ENCODE data around the gene CMC2.

CMC2 gene

DNA sequence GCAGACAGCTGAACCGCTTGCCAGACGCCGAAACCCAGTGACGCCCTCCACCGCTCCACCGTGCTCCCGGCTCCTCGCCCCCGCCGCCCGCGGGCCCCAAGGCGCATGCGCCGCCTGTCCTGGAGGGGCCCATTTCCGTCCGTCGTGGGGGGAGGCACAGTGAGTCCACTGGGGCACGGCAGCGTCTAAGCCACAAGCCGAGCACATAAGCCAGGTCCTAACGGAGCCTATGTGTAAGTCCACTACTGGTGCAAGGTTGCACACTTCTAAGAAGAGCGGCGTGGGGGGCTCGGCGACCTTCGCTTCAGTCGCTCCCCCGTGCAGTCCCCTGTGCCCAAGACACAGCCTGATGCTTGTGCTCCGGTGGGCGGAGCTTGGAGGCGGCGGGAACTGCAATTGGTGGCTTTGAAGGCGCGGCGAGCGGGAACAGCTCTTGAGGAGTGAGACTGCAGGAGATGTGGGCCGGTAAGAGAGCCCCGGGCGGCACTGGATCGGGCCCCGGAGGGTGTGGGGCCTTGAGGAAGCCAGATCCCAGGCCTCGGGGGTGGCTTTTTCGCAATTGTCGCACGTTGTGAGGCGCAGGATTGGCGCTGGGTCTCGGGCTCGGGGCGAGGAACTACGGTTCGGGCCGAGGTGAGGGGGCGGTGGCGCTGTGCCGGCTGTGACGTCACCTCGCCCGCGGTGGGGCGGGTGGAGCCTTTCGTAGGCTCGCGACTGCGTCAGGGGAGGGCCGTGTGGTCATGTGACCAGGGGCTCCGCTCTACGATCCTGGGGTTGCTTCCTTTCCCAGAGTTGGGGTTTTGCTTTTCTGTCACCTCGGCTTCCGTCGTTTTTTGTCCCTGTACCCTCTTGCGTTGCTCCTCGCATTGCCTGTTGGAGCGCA lies at the start of gene CMC2, which contains the start of gene CENPN (continued):
- TF ChIP-seq ZNF791 (tag by site-specific recombination; IDR thresholded peaks at IDR 0.05) = no peak
- TF ChIP-seq GLIS1 (tag by site-specific recombination; IDR thresholded peaks at IDR 0.05) = peak; percentile 68
- no peak for TF ChIP-seq ZNF747 (tag by site-specific recombination; IDR thresholded peaks at IDR 0.05)
- TF ChIP-seq ZNF768 (tag by site-specific recombination; IDR thresholded peaks at IDR 0.05) = no peak; the same call in 1 of the 2 replicates
- peak; percentile 73; the same call in 1 of the 2 replicates for TF ChIP-seq ZNF324 (tag by site-specific recombination; IDR thresholded peaks at IDR 0.05)
- no peak for TF ChIP-seq ZNF548 (tag by site-specific recombination; IDR thresholded peaks at IDR 0.05)
- no peak for TF ChIP-seq ZNF677 (tag by site-specific recombination; IDR thresholded peaks at IDR 0.05)
- 0 out of 2 replicates have a peak, but pooled peaks have one; percentile 47 for TF ChIP-seq ZFP69B (tag by site-specific recombination; IDR thresholded peaks at IDR 0.05)
- peak; percentile 88 for TF ChIP-seq SP7 (tag by site-specific recombination; IDR thresholded peaks at IDR 0.05)
- TF ChIP-seq, protein P1, sequence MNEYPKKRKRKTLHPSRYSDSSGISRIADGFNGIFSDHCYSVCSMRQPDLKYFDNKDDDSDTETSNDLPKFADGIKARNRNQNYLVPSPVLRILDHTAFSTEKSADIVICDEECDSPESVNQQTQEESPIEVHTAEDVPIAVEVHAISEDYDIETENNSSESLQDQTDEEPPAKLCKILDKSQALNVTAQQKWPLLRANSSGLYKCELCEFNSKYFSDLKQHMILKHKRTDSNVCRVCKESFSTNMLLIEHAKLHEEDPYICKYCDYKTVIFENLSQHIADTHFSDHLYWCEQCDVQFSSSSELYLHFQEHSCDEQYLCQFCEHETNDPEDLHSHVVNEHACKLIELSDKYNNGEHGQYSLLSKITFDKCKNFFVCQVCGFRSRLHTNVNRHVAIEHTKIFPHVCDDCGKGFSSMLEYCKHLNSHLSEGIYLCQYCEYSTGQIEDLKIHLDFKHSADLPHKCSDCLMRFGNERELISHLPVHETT (tag by site-specific recombination; IDR thresholded peaks at IDR 0.05) = peak; percentile 8
- TF ChIP-seq ZNF621 (tag by site-specific recombination; IDR thresholded peaks at IDR 0.05) = no peak
- peak; percentile 86 for TF ChIP-seq ZNF561 (tag by site-specific recombination; IDR thresholded peaks at IDR 0.05; ENCODE audit: borderline replicate concordance)
- no peak; the same call in 1 of the 2 replicates for TF ChIP-seq ZNF660 (tag by site-specific recombination; IDR thresholded peaks at IDR 0.05)
- peak; percentile 81 for TF ChIP-seq KLF16 (tag by site-specific recombination; IDR thresholded peaks at IDR 0.05)
- no peak; the same call in 1 of the 2 replicates for TF ChIP-seq MZF1 (tag by site-specific recombination; IDR thresholded peaks at IDR 0.05; ENCODE audit: borderline replicate concordance)
- no peak; the same call in 1 of the 2 replicates for TF ChIP-seq ZNF394 (tag by site-specific recombination; IDR thresholded peaks at IDR 0.05; ENCODE audit: borderline replicate concordance)
- TF ChIP-seq ZFP37 (tag by site-specific recombination; IDR thresholded peaks at IDR 0.05) = no peak
- TF ChIP-seq ZNF112 (tag by site-specific recombination; IDR thresholded peaks at IDR 0.05) = no peak
- TF ChIP-seq, protein P2, sequence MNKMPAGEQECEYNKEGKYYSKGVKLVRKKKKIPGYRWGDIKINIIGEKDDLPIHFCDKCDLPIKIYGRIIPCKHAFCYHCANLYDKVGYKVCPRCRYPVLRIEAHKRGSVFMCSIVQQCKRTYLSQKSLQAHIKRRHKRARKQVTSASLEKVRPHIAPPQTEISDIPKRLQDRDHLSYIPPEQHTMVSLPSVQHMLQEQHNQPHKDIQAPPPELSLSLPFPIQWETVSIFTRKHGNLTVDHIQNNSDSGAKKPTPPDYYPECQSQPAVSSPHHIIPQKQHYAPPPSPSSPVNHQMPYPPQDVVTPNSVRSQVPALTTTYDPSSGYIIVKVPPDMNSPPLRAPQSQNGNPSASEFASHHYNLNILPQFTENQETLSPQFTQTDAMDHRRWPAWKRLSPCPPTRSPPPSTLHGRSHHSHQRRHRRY (tag by site-specific recombination; IDR thresholded peaks at IDR 0.05) = no peak
- peak; percentile 68; the same call in 1 of the 2 replicates for TF ChIP-seq ZNF335 (tag by site-specific recombination; conservative IDR thresholded peaks at IDR 0.05)
- no peak for TF ChIP-seq ZNF626 (tag by site-specific recombination; IDR thresholded peaks at IDR 0.05)
- TF ChIP-seq, protein P3, sequence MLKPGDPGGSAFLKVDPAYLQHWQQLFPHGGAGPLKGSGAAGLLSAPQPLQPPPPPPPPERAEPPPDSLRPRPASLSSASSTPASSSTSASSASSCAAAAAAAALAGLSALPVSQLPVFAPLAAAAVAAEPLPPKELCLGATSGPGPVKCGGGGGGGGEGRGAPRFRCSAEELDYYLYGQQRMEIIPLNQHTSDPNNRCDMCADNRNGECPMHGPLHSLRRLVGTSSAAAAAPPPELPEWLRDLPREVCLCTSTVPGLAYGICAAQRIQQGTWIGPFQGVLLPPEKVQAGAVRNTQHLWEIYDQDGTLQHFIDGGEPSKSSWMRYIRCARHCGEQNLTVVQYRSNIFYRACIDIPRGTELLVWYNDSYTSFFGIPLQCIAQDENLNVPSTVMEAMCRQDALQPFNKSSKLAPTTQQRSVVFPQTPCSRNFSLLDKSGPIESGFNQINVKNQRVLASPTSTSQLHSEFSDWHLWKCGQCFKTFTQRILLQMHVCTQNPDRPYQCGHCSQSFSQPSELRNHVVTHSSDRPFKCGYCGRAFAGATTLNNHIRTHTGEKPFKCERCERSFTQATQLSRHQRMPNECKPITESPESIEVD (tag by site-specific recombination; IDR thresholded peaks at IDR 0.05) = no peak
- TF ChIP-seq, protein P4, sequence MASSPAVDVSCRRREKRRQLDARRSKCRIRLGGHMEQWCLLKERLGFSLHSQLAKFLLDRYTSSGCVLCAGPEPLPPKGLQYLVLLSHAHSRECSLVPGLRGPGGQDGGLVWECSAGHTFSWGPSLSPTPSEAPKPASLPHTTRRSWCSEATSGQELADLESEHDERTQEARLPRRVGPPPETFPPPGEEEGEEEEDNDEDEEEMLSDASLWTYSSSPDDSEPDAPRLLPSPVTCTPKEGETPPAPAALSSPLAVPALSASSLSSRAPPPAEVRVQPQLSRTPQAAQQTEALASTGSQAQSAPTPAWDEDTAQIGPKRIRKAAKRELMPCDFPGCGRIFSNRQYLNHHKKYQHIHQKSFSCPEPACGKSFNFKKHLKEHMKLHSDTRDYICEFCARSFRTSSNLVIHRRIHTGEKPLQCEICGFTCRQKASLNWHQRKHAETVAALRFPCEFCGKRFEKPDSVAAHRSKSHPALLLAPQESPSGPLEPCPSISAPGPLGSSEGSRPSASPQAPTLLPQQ (tag by site-specific recombination; IDR thresholded peaks at IDR 0.05) = peak; percentile 77
- TF ChIP-seq ZNF157 (tag by site-specific recombination; IDR thresholded peaks at IDR 0.05) = no peak
- TF ChIP-seq YY2 (tag by site-specific recombination; IDR thresholded peaks at IDR 0.05) = peak; percentile 42; the same call in 1 of the 2 replicates
- no peak for TF ChIP-seq ZNF473 (tag by site-specific recombination; IDR thresholded peaks at IDR 0.05)
- no peak for TF ChIP-seq ZNF658 (tag by site-specific recombination; IDR thresholded peaks at IDR 0.05)
- TF ChIP-seq ZNF701 (tag by site-specific recombination; IDR thresholded peaks at IDR 0.05) = no peak
- TF ChIP-seq, protein P5, sequence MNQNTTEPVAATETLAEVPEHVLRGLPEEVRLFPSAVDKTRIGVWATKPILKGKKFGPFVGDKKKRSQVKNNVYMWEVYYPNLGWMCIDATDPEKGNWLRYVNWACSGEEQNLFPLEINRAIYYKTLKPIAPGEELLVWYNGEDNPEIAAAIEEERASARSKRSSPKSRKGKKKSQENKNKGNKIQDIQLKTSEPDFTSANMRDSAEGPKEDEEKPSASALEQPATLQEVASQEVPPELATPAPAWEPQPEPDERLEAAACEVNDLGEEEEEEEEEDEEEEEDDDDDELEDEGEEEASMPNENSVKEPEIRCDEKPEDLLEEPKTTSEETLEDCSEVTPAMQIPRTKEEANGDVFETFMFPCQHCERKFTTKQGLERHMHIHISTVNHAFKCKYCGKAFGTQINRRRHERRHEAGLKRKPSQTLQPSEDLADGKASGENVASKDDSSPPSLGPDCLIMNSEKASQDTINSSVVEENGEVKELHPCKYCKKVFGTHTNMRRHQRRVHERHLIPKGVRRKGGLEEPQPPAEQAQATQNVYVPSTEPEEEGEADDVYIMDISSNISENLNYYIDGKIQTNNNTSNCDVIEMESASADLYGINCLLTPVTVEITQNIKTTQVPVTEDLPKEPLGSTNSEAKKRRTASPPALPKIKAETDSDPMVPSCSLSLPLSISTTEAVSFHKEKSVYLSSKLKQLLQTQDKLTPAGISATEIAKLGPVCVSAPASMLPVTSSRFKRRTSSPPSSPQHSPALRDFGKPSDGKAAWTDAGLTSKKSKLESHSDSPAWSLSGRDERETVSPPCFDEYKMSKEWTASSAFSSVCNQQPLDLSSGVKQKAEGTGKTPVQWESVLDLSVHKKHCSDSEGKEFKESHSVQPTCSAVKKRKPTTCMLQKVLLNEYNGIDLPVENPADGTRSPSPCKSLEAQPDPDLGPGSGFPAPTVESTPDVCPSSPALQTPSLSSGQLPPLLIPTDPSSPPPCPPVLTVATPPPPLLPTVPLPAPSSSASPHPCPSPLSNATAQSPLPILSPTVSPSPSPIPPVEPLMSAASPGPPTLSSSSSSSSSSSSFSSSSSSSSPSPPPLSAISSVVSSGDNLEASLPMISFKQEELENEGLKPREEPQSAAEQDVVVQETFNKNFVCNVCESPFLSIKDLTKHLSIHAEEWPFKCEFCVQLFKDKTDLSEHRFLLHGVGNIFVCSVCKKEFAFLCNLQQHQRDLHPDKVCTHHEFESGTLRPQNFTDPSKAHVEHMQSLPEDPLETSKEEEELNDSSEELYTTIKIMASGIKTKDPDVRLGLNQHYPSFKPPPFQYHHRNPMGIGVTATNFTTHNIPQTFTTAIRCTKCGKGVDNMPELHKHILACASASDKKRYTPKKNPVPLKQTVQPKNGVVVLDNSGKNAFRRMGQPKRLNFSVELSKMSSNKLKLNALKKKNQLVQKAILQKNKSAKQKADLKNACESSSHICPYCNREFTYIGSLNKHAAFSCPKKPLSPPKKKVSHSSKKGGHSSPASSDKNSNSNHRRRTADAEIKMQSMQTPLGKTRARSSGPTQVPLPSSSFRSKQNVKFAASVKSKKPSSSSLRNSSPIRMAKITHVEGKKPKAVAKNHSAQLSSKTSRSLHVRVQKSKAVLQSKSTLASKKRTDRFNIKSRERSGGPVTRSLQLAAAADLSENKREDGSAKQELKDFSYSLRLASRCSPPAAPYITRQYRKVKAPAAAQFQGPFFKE (tag by site-specific recombination; IDR thresholded peaks at IDR 0.05; ENCODE audit: borderline replicate concordance) = no peak
